Right forelimb (tissue), 1 donor: Measurements from ENCODE around the gene PCED1B.
"Not testable (repeated sequence)": the region's sequence is repeated elsewhere in the genome, so short reads cannot be mapped to it uniquely, and the experiment has no call there.

Experiments used
- DNase-seq: peaks from one replicate; pipeline ENCODE4 v3.0.0-alpha.2; 2018

Gene PCED1B

DNA sequence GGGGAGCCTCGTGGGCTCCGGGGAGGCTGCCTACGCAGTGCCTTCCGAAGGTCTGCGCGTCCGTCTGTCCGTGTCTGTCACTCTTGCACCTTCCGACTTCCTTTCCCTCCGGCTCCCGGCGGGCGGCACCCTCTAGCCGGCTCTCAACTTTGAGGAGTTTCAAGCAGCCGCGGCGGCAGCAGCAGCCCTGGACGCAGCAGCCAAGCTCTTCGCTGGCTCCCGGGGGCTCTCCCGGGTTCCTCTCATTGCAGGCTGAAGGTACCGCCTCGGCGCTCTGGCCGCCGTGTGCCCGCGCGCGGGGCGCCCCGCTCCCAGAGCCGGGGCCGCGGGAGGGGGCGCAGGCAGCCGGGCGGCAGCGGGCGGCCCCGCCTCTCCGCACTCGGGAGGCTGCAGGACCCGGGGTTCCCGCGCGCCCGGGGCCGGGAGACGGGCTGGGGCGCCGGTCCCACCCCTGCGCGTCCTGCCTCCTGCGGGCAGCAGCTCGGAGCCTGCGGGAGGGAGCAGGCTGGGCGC, at the start of gene PCED1B, which contains the start of gene AMIGO2:
PCED1B (plus strand) TSS at position 154 of the 513 bp plus-strand sequence. CDS start 155,443 bp downstream, outside the sequence.
AMIGO2 (minus strand) TSS at position 492 of the 513 bp plus-strand sequence. CDS start 957 bp downstream, outside the sequence.
- DNase-seq = peak; percentile 75

DNA sequence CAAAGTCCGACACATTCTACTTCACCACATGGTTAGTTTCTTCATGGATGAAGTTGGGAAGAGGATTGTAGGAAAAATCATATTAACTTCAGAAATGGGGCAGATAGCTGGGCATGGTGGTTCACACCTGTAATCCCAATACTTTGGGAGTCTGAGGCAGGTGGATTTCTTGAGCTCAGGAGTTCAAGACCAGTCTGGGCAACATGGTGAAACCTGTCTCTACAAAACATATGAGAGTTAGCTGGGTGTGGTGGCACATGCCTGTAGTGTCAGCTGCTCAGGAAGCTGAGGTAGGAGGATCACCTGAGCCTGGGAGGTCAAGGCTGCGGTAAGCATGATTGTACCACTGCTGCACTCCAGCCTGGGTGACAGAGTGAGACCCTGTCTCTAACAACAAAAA, 49.5 kb upstream of the PCED1B start:
- DNase-seq = no peak

DNA sequence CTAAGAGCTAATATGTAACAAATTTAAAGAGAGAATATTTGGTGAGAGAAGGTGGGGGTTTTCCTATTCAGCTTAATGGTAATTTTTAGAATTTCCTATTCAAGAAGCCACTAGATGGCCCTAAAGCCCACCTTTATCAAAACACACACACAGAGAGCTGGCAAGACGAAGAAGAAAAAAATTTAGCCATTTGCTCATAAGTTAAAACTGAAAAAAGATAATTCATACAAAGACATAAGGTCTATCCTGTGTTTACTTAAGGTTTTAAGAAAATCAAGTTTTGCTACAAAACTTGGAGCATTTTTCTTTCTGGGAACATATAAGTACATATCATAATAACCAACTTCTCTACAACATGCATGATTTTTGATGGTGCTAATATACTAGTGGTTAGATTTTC, 46.8 kb upstream of the PCED1B start:
- no peak for DNase-seq

GRCh38 chr12:47033081-47033480, 46.3 kb upstream of the PCED1B start:
- no peak for DNase-seq

- DNase-seq = no peak
Observed at GRCh38 chr12:47033789-47034555, 45.4 kb upstream of the PCED1B start.

DNA sequence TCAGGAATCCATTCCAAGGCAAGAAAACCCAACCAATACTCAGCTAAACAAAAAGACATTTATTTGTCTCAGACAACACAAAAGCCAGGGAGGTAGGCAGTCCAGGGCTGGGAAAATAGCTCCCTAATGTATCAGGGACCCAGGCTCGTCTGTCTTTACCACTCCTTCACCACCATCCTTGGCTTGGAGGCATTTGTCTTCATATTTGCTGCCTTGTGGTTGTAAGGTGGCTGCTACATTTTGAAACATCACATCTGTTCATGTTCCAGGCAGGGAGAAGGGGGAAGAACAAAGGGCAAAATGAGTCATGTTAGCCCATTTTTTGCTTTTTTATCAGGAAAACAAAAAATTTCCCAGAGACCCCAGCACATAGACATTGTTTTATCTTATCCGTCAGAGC, 44.8 kb upstream of the PCED1B start:
- DNase-seq = no peak

GRCh38 chr12:47035484-47035883, 43.9 kb upstream of the PCED1B start:
- DNase-seq = no peak

DNA sequence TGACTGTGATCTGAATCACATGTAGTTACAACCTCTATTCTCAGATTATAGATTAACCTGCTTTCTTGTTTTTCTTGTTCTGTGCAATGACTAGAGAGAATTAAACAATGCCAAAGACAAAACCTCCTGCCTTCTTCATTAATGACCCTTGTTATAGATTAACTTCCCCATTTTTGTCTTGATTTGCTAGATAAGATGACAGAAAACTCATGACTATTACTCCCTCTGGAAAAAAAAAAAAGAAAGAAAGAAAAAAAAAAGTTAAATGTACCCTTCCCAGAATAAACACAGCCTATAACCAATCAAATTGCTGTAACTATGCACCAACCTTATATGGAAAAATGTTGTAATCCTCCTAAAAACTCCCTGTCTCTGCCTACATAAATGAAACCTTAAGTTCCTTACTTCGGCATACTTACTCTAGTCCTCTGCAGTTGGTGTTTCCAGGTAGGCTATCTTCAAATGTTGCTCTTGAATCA, 41.1 kb upstream of the PCED1B start:
- DNase-seq = no peak

DNA sequence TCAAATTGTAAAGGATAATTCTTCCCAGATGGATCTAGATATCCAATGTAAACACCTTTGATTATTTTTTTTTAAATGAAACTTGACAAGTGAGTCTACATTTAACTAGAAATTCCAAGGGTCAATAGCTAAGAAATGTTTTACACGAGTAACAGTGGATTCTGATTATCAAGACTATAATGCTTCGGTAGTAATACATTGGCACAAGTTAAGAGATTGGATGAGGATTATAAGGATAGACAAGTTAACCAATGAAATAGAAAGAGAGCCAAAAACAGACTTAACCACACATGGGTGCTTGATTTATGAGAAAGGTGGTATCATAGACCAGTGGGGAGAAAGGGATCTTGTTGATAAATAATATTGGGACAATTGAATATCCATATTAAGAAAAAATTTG, 40.3 kb upstream of the PCED1B start:
- DNase-seq = no peak

DNA sequence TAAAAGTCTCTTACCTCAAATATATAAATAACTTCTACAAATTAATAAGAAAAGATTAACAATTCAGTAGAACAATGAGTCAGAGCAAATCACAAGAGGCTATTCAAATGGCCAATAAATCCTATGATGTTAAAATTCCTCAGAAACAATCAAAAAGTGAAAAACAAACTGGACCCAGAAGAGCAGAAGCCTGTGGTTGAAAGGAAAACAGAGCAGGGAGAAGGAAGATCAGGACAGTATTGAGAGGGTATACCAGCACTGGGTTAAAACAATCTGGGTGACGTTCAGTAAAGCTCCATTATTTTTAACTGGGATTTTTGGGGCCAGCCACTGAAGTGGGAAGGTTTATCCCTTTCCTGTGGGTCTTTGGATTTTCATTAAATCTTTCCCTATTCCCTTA, 39.7 kb upstream of the PCED1B start:
- no peak for DNase-seq

GRCh38 chr12:47041327-47041726, 38.1 kb upstream of the PCED1B start:
- DNase-seq = no peak

GRCh38 chr12:47048541-47048940, 30.9 kb upstream of the PCED1B start:
- DNase-seq = no peak

GRCh38 chr12:47051291-47051690, 28.1 kb upstream of the PCED1B start:
- DNase-seq = not testable (repeated sequence)

DNA sequence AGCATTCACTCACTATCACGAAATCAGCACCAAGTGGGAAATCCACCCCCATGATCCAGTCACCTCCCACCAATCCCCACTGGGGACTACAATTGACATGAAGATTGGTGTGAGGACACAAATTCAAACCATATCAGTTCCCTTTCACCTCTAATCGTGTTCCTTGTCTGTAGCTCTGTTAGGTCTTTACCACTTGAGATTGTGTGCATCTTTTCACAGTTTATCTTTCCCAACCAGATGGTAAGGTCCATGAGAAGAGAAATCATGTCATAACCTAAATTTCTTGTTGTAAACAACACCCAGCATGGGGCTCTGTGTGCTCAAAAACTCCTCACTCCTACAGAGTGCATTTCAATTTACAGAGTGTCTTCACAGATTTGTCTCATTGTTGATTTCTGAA, 27.1 kb upstream of the PCED1B start:
- DNase-seq = no peak

DNA sequence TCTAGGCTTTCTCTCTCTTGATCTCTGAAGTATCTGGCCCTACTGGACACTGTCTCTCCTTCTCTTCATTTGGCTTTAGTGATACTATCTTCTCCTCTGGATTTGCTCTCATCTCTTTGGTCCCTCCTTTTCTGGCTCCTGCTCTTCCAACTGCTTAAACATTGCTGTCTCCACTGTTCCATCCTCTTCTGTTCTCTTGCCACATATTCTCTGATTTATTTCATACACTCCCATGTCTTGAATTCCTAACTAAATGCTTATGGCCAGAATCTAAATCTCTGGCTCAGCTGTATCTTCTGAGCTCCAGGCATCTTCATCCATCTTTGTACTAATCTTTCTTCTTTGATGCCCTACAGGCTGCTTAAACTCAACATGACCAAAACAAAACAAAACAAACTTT, 25.5 kb upstream of the PCED1B start:
- DNase-seq = no peak

DNA sequence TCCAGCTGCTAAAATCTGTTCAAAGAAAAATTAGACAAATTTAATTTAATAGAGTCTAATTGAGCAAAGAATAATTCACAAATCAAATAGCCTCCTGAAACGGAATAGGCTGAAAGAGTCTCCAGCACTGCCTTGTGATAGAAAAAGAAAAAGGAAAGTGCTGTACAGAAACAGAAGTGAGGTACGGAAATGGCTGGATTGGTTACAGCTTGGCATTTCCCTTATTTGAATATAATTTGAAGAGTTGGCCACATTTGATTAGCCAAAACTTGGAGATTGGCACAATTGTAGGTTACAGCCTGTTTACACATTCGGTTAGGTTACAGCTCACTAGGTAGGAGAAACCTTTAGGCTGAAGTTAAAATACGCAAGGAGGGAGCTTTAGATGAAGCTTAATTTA, 24.8 kb upstream of the PCED1B start:
- DNase-seq = no peak

GRCh38 chr12:47055856-47056255, 23.6 kb upstream of the PCED1B start:
- not testable (repeated sequence) for DNase-seq

- not testable (repeated sequence) for DNase-seq
Observed at GRCh38 chr12:47056944-47057343, 22.5 kb upstream of the PCED1B start.

DNA sequence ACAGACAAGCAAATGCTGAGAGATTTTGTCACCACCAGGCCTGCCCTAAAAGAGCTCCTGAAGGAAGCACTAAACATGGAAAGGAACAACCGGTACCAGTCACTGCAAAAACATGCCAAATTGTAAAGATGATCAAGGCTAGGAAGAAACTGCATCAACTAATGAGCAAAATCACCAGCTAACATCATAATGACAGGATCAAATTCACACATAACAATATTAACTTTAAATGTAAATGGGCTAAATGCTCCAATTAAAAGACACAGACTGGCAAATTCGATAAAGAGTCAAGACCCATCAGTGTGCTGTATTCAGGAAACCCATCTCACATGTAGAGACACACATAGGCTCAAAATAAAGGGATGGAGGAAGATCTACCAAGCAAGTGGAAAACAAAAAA, 20.8 kb upstream of the PCED1B start:
- not testable (repeated sequence) for DNase-seq

DNA sequence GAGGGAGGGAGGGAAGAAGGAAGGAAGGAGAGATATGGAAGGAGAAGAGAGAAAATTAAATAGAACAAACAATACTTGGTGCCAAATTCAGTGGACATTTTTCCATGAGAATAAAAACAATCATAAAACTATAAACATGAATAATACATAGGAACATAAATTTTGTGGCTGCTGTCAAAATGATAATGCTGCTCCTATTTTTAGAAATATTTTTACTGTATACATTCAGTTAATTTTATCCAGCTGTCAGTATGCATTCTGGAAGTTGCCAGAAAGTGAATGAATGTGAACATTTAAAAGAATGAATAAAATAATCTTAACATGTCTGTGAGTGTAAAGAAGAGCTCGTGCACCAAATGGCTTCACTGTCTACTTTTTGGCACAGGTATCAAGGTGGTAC, 13.9 kb upstream of the PCED1B start:
- DNase-seq = no peak

DNA sequence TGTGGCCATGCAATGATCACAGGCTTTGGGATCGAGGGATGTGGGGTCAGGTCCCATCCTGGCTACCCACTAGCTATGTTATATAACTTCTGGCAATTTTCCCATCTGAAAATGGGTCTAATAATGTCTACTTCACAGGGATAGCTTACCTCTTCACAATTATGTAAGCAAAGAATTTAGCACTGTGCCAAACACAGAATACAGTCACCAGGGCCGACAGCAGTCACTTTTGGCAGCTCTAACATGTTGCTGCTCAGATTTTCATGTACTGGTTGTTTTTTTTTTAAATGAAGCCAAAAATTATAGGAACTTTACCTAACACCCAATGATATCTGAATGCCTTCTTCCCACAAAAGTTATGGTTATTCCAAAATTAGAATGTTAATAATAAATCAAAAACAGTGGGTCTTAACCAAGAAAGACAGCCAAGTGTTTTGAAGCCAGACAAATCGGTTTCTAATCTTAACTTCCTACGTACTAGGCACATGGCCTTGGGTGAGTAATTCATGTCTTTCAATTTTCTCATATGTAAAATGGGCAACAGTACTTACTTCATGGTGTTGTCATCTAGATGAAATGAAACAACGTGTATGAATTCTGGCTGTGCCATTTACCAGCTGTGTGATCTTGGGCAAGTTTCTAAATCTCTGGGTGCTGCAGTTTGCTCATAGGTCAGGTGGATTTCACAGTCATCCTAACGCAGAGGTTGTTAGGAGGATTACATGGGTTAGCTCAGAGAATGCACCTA, 13.0 kb upstream of the PCED1B start:
- no peak for DNase-seq

DNA sequence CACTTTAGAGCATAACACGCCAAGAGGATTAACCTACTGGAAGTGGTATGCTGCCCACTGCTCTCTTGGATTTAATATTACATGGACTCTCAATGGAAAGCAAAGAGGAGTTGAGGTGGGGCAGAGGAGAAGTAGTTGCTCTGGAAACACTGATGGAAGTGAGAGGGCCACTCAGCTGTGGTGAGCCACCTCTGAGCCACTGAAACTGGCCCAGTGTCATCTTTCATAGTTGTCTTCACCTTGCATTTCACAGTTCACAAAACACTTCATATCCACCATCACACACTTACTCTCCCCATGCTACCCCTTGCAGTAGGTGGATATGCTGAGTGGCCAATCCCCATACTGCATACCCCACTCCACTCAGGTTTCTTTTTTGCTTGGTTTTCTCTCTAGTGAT, 12.2 kb upstream of the PCED1B start:
- no peak for DNase-seq

GRCh38 chr12:47067771-47068431, 11.5 kb upstream of the PCED1B start:
- no peak for DNase-seq
